Progenitor cell of endocrine pancreas (in vitro differentiated cells): ENCODE results near the gene SCAND1. TPM values are rescaled to one million over a fixed set of nuclear protein-coding genes. Genes with fewer than 3 reads are reported as not detected.

ENCODE experiments used
- DNase-seq: peaks from one replicate; pipeline ENCODE4 v3.0.0; 2021; ENCODE audit warnings: low spot score; ENCODE audit not compliant: unreplicated experiment
- H3K27ac Mint-ChIP-seq: 2 replicates; pipeline ENCODE4 v1.8.0; 2021; ENCODE audit warnings: mild to moderate bottlenecking, moderate library complexity, mixed read lengths
- H3K27me3 Mint-ChIP-seq: 2 replicates; pipeline ENCODE4 v1.8.0; 2021; ENCODE audit warnings: mixed read lengths
- H3K36me3 Mint-ChIP-seq: 2 replicates; pipeline ENCODE4 v1.8.0; 2022; ENCODE audit warnings: mixed read lengths; ENCODE audit not compliant: insufficient read depth
- H3K4me1 Mint-ChIP-seq: 2 replicates; pipeline ENCODE4 v1.8.0; 2021; ENCODE audit warnings: low read depth, mixed read lengths
- H3K4me3 Mint-ChIP-seq: 2 replicates; pipeline ENCODE4 v1.8.0; 2021; ENCODE audit warnings: low read depth, mild to moderate bottlenecking, moderate library complexity, mixed read lengths
- H3K9me3 Mint-ChIP-seq: 2 replicates; pipeline ENCODE4 v1.8.0; 2021; ENCODE audit warnings: low read depth, mixed read lengths
- total RNA-seq: library from RNA; stranded (reverse); gene quantifications from 2 replicates; pipeline ENCODE4 v1.2.1, GENCODE V29; 2021
- TF ChIP-seq, protein P1 (sequence below): fragments of 200-600 bp; sonication (generic); IDR thresholded peaks from one replicate; pipeline ENCODE4 v1.5.0; 2021; ENCODE audit warnings: antibody characterized with exemption, mild to moderate bottlenecking; ENCODE audit not compliant: unreplicated experiment

SCAND1 gene
- total RNA-seq, 1 donor from 2014 or later: 73.5 TPM

DNA sequence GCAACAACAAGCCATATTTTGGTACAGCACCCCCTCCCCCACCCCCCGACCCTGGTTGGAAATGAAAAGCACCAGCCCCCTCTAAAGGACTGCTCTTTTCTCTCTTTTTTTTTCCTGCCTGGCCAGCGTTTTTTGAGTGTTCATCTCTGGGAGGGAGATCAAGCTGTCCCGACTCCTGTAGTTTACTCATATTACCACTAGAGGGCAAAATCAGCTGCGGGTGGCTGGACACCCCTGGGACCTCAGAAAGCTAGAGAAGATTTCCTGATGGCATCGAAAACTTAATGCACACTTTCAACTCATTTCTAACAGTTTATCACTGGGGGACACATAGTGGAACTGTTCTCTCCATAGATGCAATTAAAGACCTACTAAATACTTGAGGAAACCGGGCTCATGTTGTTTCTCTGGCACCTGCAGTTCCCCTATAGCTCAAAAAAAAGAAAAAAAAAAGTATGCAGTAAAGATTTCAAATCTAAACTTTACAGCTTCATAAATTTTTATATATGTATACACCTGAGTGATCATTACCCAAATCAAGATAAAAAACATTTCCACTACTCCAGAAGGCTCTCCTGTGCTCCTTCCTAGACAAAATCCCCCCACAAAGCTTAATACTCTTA lies 38.5 kb upstream of the SCAND1 start:
- H3K4me1 Mint-ChIP-seq: no peaks in the 10 kb centered on the region
- TF ChIP-seq, protein P1, sequence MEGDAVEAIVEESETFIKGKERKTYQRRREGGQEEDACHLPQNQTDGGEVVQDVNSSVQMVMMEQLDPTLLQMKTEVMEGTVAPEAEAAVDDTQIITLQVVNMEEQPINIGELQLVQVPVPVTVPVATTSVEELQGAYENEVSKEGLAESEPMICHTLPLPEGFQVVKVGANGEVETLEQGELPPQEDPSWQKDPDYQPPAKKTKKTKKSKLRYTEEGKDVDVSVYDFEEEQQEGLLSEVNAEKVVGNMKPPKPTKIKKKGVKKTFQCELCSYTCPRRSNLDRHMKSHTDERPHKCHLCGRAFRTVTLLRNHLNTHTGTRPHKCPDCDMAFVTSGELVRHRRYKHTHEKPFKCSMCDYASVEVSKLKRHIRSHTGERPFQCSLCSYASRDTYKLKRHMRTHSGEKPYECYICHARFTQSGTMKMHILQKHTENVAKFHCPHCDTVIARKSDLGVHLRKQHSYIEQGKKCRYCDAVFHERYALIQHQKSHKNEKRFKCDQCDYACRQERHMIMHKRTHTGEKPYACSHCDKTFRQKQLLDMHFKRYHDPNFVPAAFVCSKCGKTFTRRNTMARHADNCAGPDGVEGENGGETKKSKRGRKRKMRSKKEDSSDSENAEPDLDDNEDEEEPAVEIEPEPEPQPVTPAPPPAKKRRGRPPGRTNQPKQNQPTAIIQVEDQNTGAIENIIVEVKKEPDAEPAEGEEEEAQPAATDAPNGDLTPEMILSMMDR: peak; percentile 78
- peaks cover 7% of the 10 kb centered on the region for H3K27me3 Mint-ChIP-seq
- H3K4me3 Mint-ChIP-seq: no peak overlapping the region
- DNase-seq: no peak
- H3K9me3 Mint-ChIP-seq: no peaks in the 10 kb centered on the region
- no peaks in the 10 kb centered on the region for H3K36me3 Mint-ChIP-seq
- H3K27ac Mint-ChIP-seq: no peak overlapping the region

DNA sequence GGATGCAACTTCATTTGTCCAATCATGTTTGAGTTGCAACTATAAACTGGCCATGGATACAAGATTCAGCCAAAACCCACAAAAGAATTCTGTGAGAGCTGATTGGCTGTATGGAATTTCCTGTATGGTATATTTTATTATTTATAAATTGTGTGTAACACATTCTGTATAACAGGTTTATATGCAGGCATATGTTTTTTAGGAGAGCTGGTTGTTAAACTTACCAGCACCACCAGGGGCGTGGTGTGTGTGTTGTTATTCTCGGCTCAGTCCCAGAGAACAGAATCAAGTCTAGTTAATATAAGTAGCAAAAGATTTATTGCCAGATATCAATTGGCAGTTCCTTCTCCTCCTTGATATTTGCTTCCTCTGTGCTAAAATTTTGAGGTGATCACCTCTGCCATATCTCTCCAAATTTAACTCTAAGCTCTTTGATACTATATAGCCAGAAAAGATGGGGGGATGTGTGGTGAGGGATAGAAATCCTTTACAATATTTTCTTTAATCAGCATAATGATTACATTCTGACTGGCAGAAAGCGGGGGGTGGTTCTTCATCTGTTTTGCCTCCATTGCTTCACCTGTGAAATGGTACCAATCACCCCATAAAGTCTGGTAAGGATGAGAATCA lies 37.0 kb upstream of the SCAND1 start:
- Mint-ChIP-seq H3K27ac (no peak overlapping the region), H3K36me3 (no peaks in the 10 kb centered on the region), H3K9me3 (no peaks in the 10 kb centered on the region), H3K27me3 (peaks cover 7% of the 10 kb centered on the region), H3K4me1 (no peaks in the 10 kb centered on the region), H3K4me3 (no peak overlapping the region)
- TF ChIP-seq, protein P1: peak; percentile 63
- no peak for DNase-seq

DNA sequence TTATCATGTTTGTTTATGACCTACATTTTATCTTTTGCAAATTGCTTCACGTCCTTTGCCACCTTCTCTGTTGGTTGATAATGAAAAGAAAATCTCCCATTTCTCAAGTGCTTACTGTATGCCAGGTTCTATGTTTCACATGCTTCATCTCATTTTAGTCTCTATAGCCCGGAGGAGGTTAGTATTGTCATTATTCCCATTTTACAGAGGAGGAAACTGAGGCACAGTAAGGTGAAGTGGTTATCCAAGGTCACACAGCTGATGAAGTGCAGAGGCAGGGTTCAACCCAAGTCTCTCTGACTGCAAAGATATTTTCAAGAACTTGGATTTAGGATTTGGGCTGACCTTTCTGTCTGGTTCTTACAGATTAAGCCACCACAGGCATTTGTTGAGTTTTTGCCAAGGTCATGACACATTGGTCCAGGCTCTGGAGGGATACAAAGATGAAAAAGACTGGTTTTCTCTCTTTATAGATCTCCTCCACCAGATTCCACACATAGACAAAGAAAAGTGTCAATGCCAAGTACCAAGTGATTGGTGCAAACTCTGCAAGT lies 34.7 kb upstream of the SCAND1 start:
- Mint-ChIP-seq H3K4me3 (no peak overlapping the region), H3K4me1 (no peaks in the 10 kb centered on the region), H3K27me3 (peaks cover 7% of the 10 kb centered on the region), H3K36me3 (no peaks in the 10 kb centered on the region), H3K9me3 (no peaks in the 10 kb centered on the region), H3K27ac (no peak overlapping the region)
- TF ChIP-seq, protein P1: no peak
- no peak for DNase-seq

DNA sequence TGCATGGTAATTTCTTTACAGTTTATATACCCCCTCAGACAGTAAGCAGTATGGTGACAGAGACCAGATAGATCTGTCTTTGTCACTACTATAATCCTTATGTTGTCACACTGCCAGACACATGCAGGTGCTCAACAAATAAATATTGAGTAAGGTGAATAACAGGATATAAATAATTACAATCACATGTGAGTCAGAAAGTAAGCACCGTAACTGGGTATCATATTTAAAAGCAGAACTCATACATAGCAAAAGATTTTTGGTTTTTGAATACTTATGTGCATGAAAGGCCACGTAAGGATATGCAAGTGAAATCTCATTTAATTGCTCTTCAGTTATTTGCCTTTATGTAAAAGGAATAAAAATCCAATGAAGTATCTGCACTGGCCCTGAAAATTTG lies 31.5 kb upstream of the SCAND1 start:
- Mint-ChIP-seq H3K9me3 (no peaks in the 10 kb centered on the region), H3K36me3 (no peaks in the 10 kb centered on the region), H3K27me3 (peaks cover 12% of the 10 kb centered on the region), H3K27ac (no peak overlapping the region), H3K4me3 (no peak overlapping the region), H3K4me1 (no peaks in the 10 kb centered on the region)
- TF ChIP-seq, protein P1: no peak
- DNase-seq: no peak

DNA sequence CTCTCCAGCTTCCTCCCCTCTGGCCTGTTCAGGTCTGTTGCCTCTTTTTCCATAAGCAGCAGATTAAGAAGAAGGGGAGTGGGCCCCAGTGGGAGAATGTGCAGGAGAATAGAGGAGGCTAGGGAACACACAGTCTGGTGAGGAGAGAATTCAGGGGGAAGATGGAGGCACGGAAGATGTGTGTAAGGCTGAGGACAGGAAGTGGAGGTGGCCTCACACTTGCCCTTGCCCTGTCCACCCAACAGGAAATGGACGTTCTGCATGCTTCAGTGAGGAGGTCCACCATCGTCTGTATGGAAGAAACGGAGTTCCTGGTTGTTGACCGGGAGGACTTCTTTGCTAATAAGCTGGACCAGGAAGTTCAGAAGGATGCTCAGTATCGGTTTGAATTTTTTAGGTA lies 30.1 kb upstream of the SCAND1 start:
- Mint-ChIP-seq H3K36me3 (no peaks in the 10 kb centered on the region), H3K27me3 (peaks cover 17% of the 10 kb centered on the region), H3K4me1 (no peaks in the 10 kb centered on the region), H3K4me3 (no peak overlapping the region), H3K9me3 (no peaks in the 10 kb centered on the region), H3K27ac (no peak overlapping the region)
- no peak for DNase-seq
- TF ChIP-seq, protein P1: no peak
